Ecto neural progenitor cell (in vitro differentiated cells): ENCODE results near the gene SGCD.

Source experiments
- DNase-seq: peaks from one replicate; pipeline ENCODE4 v3.0.0-alpha.2; 2018; ENCODE audit warnings: low spot score

The SGCD gene

DNA sequence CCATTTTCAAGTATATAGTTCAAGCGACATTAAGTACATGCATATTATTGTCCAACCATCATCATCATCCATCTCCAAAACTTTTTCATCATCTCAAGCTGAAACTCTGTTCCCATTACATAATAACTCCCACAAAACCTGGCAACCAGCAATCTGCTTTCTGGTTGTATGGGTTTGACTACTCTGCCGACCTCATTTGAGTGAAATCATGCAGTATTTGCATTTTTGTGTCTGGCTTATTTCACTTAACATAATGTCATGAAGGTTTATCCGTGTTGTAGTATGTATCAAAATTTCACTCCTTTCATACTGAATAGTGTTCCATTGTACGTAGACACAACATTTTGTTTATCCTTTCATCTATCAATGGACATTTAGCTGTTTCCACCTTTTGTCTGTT lies 74.8 kb downstream of the SGCD start:
- DNase-seq: no peak

DNA sequence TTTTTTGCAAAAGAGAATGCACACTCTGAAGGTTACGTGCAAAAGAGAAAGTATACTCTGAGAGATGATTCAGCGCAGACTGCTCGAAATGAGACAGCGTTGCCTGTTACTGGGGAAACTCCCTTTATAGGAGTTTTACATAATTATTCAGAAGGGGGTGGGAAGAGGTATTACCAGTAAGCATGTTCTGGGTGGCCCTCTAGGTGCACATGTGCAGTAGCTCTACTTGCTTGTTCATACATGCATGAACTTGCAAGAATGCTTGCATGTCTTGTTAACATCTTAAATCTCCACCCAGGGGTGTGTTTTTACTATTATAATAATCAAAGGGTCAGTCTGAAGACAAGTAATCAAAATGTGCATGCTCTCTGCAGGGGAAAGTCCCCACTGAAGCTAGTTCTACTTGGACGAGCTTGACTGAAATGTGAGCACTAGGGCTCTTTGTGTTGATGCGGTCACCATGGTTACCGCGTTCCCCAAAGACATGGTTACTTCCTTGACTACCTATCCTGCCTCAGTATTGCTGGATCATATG lies 75.5 kb downstream of the SGCD start:
- no peak for DNase-seq

DNA sequence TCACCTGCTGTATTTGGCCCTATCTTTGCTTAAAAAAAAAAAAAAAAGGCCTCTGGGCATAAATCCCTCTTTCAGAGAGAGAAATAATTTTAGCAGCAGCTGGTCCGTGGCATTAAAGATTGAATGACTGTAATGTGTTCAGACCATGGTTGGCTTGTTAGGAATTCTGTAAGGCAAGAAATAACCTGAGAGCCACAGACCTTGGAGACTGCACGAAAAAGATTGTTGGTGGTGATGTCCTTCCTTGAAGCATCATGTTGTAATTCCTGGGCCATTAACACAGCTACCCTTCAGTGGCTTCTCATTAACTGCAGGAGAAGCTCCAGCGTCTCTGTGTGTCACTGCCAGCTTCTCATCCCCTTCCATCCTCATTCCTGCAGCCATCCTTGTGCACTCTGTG lies 79.0 kb downstream of the SGCD start:
- DNase-seq: no peak

DNA sequence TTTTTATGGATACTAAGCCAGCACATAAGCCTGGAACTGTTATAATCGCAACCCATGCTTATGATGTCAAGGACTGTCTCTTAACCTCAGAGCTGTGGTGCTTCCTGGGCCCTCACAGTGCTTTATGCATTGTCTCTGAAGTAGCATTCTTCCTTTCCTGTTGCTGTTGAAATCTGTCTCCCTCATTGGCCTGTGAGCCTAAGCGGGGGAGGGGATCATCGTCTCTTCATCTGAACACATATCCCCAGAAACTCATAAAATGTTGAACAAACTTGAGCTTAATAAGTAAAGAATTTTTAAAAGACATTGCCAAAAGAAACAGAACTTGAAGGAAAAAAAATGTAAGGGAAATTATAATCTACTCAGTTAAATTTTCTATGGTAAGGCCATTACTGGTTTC lies 80.3 kb downstream of the SGCD start:
- DNase-seq: no peak

DNA sequence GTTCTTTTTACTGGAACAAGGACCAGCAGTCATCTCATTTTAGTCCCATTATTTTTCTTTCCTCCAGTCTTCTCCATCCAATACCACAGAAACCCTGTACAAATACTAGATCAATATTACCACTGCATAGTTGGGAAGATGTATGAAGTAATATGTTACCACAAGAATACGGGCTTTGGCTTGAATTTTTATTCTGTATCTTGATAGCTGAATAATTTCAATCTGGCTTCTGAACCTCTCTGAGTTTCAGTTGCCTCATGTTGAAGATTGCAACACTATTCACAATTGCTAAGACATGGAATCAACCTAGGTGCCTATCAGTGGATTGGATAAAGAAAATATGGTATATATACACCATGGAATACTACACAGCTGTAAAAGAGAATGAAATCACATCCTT lies 82.9 kb downstream of the SGCD start:
- DNase-seq: no peak

DNA sequence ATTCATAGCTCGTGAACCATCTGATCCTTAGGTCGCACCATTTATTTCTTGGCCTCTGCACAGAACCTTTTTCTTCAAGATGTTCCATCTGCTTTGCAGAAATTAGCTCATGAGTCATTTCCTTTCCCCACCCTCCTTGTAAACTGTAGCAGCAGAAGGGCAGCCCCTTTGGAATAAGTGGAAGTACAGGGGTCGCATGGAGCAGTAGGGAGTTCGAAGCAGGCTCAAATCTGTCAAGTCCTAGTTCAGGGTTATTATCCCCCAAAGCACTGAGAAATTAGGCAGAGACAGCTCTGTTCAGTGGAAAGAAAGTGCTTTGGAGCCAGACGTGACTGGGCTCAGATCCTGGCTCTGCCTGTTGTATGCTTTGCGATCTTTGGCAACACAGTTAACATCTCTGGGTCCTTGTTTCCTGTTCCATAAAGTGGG lies 84.2 kb downstream of the SGCD start:
- DNase-seq: no peak

DNA sequence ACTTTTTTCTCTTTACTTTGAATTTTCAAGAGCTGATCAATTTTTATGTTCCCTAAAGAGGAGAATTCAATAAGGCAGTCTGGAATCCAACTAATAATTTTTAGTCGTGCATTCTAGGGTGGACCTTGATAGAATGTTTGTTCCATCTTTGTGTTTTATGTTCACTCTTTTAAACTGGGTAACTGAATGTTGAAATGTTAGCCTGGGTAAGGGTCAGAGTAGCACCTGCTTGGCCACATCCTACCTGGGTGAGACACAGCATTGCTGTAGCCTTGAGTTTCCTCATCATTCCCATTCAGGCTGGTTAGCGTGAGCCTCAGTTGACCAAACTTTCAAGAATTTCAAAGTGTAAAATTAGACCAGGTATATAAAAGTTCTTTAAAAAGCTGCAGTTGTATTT lies 85.0 kb downstream of the SGCD start:
- no peak for DNase-seq

DNA sequence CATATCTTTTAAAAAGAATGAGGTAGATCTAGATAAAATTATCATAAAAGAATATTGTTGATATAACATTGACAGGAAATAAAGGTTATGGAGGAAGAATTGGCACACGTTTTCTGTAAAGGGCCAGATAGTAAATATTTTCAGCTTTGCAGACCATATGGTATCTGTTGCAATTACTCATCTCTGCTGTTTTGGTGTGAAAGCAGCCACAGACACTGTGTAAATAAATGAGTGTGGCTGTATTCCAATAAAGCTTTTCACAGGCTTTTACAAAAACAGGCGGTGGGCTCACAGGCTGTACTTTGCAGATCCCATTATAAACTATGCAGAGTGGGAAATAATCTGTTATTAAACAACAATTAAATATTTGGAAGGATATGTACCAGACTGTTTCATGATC lies 87.4 kb downstream of the SGCD start:
- no peak for DNase-seq

DNA sequence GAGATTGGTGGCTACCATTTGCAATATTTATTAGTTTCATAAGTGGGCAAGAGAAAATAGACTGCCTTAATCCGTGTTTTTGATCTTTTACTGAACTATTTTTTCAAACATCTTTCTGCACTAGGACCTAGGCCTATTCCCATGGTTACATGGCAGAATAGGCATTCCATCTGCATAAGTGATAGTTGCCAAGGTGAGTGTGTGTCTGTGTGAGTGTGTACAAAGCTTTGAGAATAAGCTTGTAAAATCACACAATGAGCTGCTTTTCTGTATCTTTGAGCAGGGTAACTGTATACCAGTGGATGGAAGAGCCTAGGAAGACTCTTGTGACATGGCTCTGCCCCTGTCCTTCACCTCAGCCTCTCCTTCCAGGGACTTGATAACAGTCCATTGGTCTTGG lies 92.7 kb downstream of the SGCD start:
- DNase-seq: no peak

DNA sequence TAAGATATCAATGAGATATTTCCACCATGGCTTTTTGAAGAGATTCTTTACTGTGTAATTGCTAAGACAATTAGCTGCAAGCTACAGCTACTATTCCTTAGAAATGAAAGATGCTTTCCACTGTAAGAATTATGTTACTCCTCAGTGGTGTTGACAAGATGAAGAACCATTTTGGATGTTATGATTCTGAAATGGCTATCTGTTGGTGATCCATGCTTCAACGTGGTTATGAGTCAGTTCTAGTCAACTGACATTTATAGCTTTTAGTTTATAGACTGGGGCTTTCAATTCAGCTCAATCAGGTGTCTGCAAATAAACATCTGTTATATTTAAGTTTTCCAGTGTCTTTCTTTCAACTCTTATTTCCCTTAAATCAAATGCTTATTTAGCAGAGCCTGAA lies 93.7 kb downstream of the SGCD start:
- DNase-seq: no peak

DNA sequence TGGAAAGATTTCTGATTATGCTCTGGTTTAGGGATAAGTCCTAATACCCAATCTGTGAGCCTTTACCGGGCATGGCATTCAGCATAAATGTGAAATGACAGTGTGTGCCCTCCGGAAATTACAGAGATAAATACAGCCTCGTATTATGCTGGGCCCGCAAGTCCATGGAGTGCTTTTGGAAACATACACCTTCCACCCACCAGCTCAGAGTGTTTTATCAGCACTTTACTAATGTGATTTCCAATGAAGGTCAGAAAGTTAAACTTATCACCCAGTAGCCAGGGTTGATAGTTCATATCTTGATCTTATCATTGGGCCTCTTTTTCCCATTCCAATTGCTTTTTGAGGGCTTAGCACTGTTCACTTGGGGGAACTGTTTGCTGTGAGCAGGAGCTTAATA lies 94.8 kb downstream of the SGCD start:
- no peak for DNase-seq

DNA sequence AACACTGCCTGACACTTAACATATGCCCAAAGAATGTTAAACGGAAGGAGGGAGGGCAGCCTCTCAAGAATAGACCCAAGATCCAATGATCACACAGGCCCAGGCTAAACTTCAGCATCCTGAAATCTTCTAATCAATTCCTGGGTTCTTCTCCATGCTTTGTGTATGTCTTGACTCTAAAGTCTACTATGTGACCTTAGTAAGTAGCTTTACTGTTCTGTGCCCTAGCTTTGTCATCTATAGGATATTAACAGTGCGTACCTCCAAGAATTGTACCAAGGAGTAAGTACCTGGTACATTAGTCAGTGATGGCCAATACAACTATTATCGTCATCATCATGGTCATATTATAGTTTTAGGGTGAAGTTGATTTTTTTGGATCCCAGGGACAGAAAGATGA lies 96.6 kb downstream of the SGCD start:
- DNase-seq: no peak

DNA sequence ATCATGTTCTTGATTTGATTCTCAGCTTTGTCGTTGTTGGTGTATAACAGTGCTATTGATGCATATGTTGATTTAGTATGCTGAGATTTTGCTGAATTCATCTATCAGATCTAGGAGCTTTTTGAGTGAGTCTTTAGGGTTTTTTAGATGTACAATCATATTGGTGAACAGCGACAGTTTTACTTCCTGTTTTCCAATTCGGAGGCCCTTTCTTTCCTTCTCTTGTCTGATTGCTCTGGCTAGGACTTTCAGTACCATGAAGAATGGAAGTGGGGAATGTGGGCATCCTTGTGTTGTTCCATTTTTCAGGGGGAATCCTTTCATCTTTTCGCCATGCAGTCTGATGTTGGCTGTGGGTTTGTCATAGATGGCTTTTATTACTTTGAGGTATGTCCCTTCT lies 100.4 kb downstream of the SGCD start:
- no peak for DNase-seq

DNA sequence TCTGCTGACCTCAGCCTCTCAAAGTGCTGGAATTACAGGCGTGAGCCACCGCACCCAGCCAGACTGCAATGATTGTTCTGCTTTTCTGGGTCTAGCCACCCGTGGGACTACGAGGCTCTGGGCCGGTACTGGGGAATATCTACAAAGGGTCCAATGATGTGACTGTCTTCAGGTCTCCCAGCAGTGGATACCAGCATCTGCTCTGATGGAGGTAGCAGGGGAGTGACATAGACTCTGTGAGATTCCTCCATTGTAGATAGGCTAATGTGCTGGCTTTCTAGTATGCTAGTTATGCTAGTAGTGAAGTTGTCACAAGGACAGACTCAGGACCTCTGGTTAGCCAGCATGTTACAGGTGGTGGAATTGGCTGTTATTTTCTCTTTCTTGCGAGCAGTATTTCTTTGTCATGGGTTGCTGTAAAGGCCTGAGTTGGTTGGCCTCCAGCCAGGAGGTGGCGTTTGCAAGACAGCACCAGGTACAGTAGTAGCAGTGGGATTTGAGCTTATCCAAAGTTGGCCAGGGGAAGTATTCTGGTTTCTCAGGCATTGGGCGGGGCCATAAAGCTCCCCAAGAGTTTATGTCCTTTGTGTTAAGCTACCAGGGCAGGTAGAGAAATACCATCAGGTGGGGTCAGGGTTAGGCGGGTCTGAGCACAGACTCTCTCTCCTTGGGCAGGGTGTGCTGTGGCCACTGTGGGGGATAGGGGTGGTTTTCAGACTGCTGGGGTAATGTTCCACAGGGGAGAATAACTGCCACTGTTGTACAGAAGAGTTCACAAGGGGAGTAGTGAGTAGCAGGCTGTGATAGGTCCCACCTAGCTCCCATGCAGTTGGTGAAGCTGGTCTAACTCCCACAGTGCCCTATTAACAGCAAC lies 105.2 kb downstream of the SGCD start:
- DNase-seq: no peak

DNA sequence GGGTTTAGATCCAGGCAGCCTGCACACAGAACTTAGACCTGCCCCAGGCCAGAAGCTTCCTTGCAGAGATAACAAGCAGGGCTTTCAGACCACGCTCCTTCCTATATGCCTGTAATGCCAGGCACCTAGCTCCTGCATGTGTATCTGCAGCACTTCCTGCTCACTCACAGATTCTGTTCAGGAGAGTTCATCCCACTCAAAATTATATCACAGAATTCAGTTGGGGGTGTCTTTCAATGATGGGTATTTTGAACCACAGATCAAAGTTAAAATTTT lies 105.8 kb downstream of the SGCD start:
- no peak for DNase-seq

DNA sequence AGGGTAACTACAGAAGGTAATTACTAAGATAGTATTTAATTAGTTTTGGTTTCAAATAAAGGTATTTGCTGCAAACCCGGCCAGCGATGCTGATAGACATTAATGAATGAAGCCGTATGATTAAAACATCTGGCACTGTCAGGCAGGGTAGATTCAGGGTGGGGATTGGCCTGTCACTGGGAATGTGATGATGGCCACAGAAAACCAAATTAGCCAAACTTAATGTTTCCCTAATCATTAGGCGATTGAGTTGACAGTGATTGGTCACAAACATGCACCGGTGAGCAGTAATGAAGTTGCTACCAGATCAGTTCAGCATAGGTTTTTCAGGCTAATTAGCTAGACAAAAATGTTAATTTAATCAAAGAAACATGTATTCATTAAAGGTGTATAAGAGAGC lies 107.5 kb downstream of the SGCD start:
- DNase-seq: no peak

DNA sequence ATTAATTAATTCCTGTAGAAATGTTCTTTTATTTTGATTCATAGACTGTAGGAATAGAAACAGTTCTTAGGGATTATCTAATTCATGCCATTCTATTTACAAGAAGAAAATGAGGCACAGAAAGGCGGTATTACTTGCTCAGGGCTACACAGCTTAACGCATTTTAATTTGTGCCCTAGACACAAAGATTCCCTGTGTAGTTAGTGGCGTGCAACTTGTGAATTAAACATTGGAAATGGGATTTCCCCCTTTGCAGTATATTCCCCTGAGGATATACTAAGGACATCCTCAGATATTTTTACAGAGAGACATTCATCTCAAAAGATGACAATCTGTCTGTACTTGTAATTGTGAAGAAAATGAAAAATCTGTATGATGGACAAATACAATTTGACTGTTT lies 108.1 kb downstream of the SGCD start:
- no peak for DNase-seq

DNA sequence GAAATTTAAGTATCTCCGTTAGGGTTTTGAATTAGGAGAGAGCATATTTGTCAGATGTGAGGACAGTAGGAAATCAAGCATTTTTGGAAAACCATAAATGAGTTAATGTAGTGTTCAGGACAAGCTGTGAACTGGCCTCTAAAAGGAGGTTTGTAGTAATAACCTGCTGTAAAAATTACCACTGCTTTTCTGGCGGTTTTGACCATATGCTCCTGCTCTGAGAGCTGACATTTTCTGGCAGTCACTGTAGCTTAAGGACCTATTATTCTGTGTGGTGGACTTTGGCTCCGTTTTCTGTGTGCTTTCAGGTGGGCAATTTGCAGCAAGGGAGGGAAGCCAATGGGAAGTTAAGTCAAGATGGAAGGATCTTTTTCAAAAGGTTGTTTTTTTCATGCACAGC lies 111.1 kb downstream of the SGCD start:
- no peak for DNase-seq

DNA sequence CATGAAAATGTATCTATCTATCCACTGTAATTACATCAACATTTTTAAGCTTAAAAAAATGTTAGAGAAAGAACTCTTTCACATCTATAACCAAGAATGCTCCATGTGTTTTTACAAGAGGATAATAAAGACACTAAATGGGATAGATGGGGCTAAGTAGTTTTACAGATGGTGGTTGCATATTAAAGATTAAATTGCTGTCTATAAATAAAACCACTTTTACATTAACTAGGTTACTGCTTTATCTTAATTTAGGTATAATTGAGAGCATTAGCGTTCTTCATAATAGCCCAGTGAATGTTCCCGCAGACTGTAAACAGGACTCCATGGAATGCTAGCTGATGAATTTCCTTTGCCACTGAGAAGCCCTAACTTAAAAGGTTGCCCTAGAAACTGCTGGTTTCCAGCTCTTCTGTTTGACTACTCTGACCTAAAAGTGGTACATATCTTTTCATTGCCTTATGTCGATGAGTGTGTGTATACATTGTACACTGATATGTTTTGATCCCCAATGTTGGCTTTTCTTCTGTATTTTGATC lies 117.9 kb downstream of the SGCD start:
- DNase-seq: no peak

DNA sequence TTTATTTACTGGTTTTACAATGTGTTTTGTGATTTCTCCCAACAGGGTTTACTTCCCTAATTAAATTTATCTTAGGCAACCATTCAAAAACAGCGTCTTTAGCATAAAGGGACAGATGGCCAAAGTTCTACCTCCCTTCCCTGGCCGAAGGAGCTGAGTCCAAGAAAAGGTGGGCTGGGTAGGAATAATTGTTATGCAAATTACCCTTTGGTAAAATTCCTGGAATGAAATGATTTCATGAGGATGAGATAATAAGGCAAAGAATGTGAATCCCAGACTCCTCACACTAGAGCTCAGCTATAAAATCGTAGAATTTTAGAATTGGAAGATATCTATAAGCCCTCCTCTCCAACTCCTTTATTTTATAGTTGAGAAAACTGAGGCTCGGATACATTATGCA lies 119.6 kb downstream of the SGCD start:
- no peak for DNase-seq

DNA sequence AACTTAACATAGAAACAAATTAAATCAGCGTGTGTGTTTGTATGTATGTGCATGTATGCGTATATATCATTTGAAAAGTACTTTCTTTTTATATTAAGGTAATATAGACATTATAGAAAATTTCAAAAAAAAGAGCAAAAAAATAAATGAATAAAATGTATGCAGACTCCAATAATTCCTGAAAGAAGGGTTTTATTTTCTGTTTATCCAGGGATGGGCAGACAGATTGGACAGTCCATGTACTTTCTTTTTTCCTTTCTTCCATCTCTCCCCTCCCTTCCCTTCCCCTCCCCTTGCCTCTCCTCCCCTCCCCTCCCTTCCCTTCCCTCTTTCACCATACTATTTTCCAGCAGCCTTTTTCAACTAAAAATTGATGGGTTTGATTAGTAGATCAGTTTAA lies 123.8 kb downstream of the SGCD start:
- DNase-seq: no peak

DNA sequence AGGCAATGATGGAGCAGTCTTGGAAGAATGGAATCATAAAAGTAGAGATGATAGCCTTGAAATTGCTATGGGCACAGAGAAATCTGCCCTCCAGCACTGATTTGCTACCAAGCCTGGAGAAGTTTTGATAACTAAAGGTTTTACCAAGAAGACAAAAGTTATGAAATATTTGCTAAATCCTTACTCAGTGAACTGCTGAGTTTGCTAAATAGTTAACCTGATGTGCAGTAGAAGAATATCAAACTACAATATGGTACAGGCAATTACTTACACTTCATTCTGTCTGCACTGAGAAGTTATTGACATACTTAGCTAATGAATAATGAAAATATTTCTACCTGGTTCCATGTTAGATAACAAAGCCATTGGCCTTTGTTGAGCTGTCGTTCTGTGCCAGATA lies 124.5 kb downstream of the SGCD start:
- no peak for DNase-seq

DNA sequence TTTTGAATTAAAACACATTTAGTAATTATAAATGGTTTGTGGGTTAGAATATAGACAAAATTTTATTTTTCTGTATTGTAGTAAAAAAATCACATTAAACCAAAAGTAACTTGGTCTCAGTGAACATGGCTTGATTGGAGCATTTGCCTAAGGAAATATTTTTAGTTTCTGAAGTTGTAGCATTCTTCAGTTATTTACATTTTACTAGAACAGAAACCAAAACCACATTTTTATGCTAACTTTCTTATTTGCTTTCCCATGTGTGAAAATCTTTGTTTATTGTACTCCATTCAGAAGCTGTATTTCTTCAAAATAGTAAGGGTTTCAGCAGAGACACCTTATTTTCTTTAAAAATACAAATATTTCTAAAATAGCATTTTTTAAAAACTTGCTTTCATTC lies 129.9 kb downstream of the SGCD start:
- no peak for DNase-seq

DNA sequence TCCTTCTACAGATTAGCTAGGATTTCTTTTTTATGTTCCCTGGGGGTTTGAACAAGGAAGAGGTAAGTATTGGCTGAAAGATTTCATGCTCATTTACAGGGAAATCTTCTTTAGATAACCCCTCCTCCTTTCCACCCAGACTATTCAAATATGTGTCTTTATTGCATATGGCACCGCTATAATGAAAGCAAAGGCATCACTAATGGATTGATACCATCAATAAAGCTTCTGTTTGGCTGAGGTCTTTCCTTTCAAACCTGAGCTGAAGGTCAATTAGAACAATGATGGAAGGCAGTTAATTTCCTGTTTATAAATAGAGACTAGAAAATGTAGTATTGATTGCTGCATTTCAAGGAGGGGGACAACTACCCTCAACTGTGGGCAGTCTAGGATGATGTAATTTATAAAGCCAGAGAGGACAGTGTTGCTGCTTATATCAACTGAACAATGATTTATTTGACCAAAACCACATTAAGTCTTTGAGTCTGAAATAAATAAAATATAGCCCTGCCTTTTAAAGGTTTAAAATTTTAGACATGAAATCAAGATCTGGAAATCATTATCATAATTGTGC lies 132.9 kb downstream of the SGCD start:
- DNase-seq: no peak
